GM12892 (cell line): ENCODE measurements around the gene ATP2B2.

Source experiments
- POLR2A ChIP-seq: IDR thresholded peaks from 2 replicates; pipeline ENCODE4 v1.6.1; 2011; ENCODE audit warnings: low read depth, low read length, control low read depth
- POLR2AphosphoS5 ChIP-seq: IDR thresholded peaks from 2 replicates; pipeline ENCODE4 v1.6.1; 2011; ENCODE audit warnings: low read depth, low read length, control low read depth
- TAF1 ChIP-seq: IDR thresholded peaks from 2 replicates; pipeline ENCODE4 v1.6.1; 2011; ENCODE audit warnings: low read depth, mild to moderate bottlenecking, control low read depth, low read length, borderline replicate concordance

GRCh38 chr3:10306156-10306555, 199.2 kb downstream of the ATP2B2 start:
- TF ChIP-seq TAF1 (no peak), POLR2AphosphoS5 (no peak), POLR2A (no peak)
